Measurements from ENCODE around the gene TCF7L2.

TCF7L2 gene

GRCh38 chr10:112963835-112964234, 13.8 kb downstream of the TCF7L2 start:
- TF ChIP-seq TAF1 (IDR thresholded peaks at IDR 0.05; ENCODE audit: borderline replicate concordance, insufficient read depth, low read length) (no peak), POLR2AphosphoS5 (IDR thresholded peaks at IDR 0.05; ENCODE audit: low read depth, low read length) (no peak), FOXP2 (optimal IDR thresholded peaks at IDR 0.05; ENCODE audit: borderline replicate concordance, extremely low read depth, extremely low read length, insufficient read depth) (no peak), SIN3A (IDR thresholded peaks at IDR 0.05; ENCODE audit: borderline replicate concordance, insufficient read depth, low read length) (no peak)
- TF ChIP-seq, protein P1, sequence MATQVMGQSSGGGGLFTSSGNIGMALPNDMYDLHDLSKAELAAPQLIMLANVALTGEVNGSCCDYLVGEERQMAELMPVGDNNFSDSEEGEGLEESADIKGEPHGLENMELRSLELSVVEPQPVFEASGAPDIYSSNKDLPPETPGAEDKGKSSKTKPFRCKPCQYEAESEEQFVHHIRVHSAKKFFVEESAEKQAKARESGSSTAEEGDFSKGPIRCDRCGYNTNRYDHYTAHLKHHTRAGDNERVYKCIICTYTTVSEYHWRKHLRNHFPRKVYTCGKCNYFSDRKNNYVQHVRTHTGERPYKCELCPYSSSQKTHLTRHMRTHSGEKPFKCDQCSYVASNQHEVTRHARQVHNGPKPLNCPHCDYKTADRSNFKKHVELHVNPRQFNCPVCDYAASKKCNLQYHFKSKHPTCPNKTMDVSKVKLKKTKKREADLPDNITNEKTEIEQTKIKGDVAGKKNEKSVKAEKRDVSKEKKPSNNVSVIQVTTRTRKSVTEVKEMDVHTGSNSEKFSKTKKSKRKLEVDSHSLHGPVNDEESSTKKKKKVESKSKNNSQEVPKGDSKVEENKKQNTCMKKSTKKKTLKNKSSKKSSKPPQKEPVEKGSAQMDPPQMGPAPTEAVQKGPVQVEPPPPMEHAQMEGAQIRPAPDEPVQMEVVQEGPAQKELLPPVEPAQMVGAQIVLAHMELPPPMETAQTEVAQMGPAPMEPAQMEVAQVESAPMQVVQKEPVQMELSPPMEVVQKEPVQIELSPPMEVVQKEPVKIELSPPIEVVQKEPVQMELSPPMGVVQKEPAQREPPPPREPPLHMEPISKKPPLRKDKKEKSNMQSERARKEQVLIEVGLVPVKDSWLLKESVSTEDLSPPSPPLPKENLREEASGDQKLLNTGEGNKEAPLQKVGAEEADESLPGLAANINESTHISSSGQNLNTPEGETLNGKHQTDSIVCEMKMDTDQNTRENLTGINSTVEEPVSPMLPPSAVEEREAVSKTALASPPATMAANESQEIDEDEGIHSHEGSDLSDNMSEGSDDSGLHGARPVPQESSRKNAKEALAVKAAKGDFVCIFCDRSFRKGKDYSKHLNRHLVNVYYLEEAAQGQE (IDR thresholded peaks at IDR 0.05; ENCODE audit: insufficient read depth in 1 of 2, low read depth in 2 of 2, low read length in 2 of 2) = no peak

DNA sequence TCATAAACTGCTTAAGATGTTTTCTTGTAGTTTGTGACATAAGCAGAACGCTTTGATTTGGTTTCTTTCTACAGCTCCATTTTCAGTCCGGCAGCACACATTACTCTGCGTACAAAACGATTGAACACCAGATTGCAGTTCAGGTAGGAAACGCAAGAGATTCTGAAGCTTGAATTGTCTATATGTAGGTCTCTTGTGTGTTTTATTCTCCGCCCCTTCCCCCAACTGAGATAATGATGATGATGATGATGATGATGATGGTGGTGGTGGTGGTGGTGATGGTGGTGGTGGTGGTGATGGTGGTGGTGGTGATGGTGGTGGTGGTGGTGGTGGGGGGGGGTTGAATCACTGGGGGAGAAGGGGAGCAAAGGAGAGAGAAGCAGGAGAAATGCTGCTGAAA, 14.4 kb downstream of the TCF7L2 start:
- TF ChIP-seq, protein P1 (IDR thresholded peaks at IDR 0.05; ENCODE audit: insufficient read depth in 1 of 2, low read depth in 2 of 2, low read length in 2 of 2) = no peak
- TF ChIP-seq FOXP2 (optimal IDR thresholded peaks at IDR 0.05; ENCODE audit: borderline replicate concordance, extremely low read depth, extremely low read length, insufficient read depth) = no peak
- no peak for TF ChIP-seq SIN3A (IDR thresholded peaks at IDR 0.05; ENCODE audit: borderline replicate concordance, insufficient read depth, low read length)
- no peak for TF ChIP-seq TAF1 (IDR thresholded peaks at IDR 0.05; ENCODE audit: borderline replicate concordance, insufficient read depth, low read length)
- no peak for TF ChIP-seq POLR2AphosphoS5 (IDR thresholded peaks at IDR 0.05; ENCODE audit: low read depth, low read length)

- TF ChIP-seq, protein P1 (IDR thresholded peaks at IDR 0.05; ENCODE audit: insufficient read depth in 1 of 2, low read depth in 2 of 2, low read length in 2 of 2) = no peak
- TF ChIP-seq SIN3A (IDR thresholded peaks at IDR 0.05; ENCODE audit: borderline replicate concordance, insufficient read depth, low read length) (no peak), FOXP2 (optimal IDR thresholded peaks at IDR 0.05; ENCODE audit: borderline replicate concordance, extremely low read depth, extremely low read length, insufficient read depth) (no peak), POLR2AphosphoS5 (IDR thresholded peaks at IDR 0.05; ENCODE audit: low read depth, low read length) (no peak), TAF1 (IDR thresholded peaks at IDR 0.05; ENCODE audit: borderline replicate concordance, insufficient read depth, low read length) (no peak)
Observed at GRCh38 chr10:112966194-112966855, 16.3 kb downstream of the TCF7L2 start.

DNA sequence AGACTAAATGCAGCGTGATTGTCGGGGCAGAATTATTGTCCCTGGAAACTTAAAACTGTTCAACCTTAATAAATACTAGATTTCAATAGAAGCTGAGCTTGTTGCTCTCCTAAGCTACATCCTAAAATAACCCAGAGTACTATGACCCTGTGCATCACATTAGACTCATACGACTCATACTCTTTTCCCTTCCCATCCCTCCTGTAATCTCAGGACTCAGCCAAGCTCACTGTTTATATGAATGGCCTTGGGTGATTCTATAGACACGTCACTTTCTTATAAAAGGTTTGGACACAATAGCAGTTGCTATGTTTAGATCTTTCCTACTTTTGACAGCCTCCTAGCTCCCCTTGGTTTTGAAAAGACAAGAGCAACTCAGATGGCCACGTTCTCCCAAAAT, 17.2 kb downstream of the TCF7L2 start:
- TF ChIP-seq, protein P1 (IDR thresholded peaks at IDR 0.05; ENCODE audit: insufficient read depth in 1 of 2, low read depth in 2 of 2, low read length in 2 of 2) = no peak

- TF ChIP-seq TAF1 (IDR thresholded peaks at IDR 0.05; ENCODE audit: borderline replicate concordance, insufficient read depth, low read length) (no peak), FOXP2 (optimal IDR thresholded peaks at IDR 0.05; ENCODE audit: borderline replicate concordance, extremely low read depth, extremely low read length, insufficient read depth) (no peak), POLR2AphosphoS5 (IDR thresholded peaks at IDR 0.05; ENCODE audit: low read depth, low read length) (no peak), SIN3A (IDR thresholded peaks at IDR 0.05; ENCODE audit: borderline replicate concordance, insufficient read depth, low read length) (no peak)
- TF ChIP-seq, protein P1 (IDR thresholded peaks at IDR 0.05; ENCODE audit: insufficient read depth in 1 of 2, low read depth in 2 of 2, low read length in 2 of 2) = no peak
Observed at GRCh38 chr10:112969131-112969530, 19.1 kb downstream of the TCF7L2 start.

Measured in PFSK-1 (cell line).